GM19463 (cell line): ENCODE measurements around the gene MCF2L.
"Not testable (repeated sequence)": the region's sequence is repeated elsewhere in the genome, so short reads cannot be mapped to it uniquely, and the experiment has no call there.

Source experiments
- ATAC-seq: cut with Tn5 transposase; IDR thresholded peaks from one replicate; pipeline ENCODE4 v1.9.1; 2021; ENCODE audit warnings: mild to moderate bottlenecking, moderate library complexity; ENCODE audit not compliant: unreplicated experiment

The MCF2L gene

DNA sequence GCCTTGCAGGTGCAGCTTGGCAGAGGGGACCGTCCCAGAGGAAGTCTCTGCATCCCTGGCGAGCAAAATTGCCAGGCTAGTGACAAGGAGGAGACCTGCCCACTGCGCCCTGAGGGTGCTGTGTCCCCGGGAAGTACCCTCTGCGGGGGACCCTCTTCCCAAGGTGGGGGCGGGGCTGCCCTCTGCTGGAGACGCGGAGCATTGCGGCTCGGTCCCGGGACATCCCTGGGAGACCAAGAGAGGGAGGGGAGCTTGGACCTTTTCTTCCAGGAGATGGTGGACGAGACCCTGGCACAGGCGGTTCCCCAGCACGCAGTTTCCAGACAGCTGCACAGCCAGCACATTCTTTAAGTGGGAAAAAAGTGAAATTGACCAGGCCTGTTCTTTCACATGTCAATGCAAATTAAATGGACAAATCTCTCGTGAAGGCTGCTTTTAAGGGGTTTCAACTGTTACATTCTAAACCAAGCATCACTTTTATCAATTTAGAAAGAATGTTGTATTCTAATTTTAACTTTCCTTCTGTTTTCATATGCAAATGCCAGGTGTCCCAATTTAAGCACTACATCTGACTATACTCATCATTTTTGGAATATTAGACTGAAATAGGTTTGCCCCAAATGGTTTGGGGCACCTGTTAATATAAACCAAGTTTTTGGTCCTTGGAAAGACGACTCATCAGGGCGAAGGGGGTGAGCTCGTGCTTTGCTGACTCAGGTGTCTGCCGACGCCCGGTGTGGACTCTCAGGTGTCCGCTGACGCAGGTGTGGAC is 60.7 kb downstream of the MCF2L start:
- no peak for ATAC-seq

DNA sequence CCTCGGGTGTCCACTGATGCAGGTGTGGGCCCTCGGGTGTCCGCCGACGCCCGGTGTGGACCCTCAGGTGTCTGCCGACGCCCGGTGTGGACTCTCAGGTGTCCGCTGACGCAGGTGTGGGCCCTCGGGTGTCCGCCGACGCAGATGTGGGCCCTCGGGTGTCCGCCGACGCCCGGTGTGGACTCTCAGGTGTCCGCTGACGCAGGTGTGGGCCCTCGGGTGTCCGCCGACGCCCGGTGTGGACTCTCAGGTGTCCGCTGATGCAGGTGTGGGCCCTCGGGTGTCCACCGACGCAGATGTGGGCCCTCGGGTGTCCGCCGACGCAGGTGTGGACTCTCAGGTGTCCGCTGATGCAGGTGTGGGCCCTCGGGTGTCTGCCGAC is 61.2 kb downstream of the MCF2L start:
- ATAC-seq = not testable (repeated sequence)

DNA sequence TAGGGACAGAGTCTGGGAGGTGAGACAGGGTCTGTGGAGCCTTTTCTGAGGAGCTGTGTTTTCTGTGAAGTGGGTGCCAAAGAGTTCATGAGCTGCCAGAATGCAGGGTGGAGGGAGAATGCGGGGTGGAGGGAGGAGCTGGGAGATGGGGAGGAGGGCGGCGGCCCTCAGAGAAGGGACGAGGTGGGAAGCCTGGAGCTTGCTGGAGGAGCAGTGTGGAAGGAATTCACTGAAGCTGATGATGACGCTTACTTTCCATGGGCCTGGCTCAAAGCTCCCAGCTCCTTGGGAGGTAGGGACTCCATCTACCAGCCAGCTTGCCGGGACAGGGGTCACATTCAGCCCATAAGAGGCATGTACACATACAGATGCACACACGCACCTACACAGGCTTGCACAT is 62.5 kb downstream of the MCF2L start:
- ATAC-seq = no peak

DNA sequence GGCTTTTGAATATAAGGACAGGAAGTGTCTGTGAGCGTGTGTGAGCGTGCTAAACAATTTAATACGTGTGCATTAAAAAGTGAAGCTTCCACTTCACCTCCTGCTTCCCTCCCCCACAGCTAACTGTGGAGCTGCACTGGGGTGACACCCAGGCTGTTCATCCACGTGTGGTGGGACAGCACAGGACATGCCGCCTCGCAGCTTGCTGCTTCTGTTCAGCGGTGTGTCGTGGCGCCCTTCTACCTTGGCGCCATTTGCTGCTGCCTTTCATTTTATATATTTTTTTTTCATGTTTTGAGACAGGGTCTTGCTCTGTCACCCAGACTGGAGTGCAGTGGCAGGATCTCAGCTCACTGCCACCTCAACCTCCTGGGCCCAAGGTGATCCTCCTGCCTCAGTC is 63.3 kb downstream of the MCF2L start:
- no peak for ATAC-seq

DNA sequence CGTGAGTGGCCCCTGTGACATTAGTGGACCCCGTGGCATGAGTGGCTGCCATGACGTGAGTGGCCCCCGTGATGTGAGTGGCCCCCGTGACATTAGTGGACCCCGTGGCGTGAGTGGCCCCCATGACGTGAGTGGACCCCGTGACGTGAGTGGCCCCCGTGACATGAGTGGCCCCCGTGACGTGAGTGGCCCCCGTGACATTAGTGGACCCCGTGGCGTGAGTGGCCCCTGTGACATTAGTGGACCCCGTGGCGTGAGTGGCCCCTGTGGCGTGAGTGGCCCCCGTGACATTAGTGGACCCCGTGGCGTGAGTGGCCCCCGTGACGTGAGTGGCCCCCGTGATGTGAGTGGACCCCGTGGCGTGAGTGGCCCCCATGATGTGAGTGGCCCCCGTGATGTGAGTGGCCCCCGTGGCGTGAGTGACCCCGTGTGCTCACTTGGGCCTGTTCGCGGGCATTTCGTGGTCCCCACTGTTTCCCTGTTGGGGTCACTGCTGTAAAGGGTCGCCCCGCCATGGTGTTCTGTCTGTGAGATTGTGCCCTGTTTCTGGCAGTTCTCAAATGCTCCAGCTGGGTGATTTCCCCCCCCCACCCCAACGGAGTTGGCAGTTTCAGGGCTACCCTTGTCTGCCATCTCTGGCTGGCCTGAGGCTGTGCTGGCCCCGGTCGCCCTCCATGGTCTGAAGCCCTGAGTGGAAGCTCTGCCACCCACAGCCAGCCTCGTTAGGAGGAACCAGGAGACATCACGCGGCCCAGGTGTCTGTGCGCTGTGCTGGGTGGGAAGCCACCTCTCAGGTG is 64.2 kb downstream of the MCF2L start:
- ATAC-seq = no peak

DNA sequence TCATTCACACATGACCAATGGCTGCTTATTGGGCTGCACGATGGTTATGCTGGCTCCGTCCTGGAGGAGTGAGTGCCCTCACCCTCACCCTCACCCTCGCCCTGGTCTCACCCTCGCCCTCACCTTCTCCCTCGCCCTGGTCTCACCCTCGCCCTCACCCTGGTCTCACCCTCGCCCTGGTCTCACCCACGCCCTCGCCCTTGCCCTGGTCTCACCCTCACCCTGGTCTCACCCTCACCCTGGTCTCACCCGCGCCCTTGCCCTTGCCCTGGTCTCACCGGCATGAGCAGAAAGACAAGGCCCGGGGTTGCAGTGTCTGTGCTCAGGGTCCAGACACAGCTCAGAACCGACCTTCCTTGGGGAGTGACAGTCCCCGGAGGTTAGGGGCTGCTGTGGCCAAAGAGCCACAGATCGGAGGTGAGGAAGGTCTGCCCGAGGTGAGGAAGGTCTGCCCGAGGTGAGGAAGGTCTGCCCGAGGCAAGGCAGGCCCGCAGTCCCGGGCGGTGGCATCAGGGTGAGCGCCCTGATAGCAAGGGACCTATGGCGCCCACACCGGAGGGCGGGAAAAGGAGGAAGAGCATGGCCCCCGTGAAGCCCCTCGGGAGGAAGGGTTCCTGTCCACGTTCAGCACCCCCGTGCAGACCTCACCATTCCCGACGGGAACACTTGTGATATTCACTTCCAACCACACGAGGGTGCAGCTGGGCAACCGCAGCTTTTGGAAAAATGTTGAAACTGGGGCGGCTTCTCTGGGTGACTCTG is 65.6 kb downstream of the MCF2L start:
- ATAC-seq = no peak

DNA sequence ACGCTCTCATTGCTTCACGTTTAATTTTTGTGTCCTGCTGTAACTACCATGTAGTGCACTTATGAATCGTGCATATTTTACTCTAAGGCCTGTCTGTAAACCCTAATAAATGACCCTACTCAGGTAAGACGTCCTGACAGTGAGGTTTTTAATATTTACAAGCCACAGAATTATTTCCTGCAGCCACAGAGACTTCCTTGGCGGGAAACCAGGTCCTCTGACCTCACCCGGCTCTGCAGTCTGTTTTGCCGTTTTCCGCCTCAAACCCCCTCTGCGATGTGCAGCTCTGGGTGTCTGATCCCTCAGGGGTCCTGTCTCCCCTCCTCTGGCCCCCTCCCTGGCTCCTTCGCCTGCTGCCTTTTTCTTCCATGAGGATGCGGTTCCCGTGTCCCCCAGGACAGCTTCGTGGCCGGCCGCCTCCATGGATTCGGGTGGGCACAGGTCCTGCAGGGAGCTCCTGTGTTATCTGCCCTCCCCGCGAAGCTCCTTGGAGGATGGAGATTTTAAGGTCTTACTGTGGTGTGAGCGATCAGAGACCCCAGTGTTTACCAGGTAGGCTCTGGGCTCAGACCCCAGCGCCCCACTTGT is 66.3 kb downstream of the MCF2L start:
- no peak for ATAC-seq

DNA sequence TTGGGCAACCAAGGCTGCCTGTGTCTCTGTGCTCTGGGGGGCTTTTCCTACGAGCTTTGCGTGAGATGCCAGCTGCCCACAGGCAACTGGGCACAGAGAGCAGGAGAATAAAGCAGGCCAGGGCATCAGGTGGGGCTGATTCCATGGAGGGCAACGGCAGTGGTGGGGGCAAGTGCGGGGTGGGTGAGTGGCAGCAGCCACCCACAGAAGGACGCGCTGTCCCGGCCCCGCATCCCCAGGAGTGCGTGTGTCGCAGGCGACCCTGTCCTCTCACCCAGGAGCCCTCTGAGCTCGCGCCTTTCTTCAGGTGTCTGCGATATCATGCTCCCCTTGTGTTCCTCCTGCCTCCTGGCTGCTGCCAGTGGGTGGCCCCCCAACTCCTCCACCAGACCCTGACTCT is 67.4 kb downstream of the MCF2L start:
- ATAC-seq = no peak

DNA sequence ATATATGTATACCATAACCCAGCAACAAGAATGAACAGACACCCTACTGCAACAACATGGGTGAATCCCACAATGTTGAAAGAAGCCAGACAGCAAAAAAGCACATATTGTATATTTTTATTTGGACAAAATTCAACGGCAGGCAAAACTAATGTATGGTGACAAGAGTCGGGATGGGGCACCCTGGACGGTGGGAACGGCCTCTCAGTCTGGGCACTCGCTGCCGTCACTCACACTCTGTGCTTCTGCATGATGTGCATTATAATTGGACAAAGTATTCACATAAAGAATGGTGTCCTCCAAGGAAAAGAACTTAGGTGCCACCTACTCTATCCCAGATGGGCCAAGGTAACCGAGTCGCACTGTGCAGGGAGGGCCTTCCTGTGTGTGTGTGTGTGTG is 71.0 kb downstream of the MCF2L start:
- ATAC-seq = no peak

DNA sequence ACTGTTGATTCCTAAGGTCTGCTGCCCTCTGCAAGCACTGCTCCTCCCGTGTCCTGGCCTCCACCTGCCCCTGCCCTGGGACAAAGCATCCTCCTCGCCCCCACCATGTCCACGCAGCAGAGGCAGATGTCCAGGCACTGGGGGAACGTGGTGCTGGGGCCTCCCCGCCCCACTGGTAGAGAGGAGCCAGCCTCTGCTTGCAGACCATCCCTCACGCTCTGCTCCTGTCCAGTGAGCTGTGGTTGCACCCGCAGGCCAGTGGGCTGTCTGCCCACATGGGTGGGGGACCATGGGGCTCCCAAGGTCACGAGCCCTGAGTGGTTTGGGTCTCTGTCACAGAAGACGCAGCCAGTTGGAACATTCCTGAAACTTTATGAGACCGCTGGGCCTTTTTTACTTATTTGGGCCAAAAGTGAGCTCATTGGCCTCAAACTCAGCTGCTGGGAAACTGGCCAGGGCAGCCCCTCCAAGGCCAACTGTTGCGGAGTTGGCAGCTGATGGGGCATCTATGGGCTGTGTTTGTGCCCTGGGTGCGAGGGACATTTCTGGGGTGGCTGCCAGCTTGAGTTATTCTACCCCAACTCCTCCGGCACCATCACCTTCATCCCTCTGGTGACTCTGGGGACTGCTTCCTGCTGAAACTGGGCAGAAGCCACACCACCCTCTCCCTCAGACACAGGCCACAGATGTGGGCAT is 71.7 kb downstream of the MCF2L start:
- no peak for ATAC-seq

DNA sequence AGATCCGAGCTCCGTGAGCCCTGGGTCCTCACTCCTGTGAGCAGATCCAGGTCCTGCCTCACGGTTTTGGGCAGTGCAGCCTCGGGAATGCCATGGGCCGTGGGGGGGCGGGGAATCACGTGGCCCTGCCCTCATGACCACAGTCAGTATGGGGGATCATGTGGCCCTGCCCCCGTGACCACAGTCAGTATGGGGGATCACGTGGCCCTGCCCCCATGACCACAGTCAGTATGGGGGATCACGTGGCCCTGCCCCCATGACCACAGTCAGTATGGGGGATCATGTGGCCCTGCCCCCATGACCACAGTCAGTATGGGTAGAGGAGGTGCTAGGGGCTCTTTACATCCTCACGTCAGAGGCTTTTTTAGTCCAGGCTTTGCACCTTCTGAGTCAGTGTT is 72.3 kb downstream of the MCF2L start:
- no peak for ATAC-seq

DNA sequence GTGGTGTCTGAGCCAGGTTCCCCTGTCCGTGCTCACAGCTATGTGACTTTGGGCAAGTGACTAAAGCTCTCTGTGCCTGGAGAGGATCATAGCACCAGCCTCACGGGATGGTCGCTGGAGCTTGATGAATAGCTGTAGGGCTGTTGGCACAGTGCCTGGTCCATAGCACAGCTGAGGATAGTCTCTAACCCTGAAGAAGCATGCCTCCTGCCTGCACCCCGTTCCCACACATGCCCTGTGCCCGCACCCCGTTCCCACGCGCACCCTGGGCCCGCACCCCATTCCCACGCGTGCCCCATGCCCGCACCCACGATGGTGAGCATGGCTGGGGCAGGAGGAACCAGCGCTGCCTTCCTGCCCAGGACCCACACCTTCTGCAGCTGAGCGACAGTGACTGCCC is 72.9 kb downstream of the MCF2L start:
- ATAC-seq = no peak

DNA sequence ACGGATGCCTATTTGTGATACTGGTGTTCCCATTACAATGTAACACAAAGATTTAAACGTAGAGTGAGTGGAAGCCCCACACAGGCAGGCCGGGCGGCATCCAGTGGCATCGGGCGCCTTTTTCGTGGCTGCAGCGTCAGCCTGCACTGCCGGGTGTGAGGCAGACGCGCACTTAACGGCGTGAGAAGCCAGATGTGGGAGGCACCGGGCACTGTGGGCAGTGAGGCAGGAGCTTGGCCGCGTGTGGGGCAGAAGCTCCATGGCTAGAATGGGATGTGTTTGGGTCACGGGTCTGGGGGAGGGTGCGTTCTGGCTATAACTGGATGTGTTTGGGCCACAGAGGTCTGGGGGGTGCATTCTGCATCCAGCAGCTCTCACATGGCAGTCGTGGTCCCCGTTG is 73.4 kb downstream of the MCF2L start:
- no peak for ATAC-seq

DNA sequence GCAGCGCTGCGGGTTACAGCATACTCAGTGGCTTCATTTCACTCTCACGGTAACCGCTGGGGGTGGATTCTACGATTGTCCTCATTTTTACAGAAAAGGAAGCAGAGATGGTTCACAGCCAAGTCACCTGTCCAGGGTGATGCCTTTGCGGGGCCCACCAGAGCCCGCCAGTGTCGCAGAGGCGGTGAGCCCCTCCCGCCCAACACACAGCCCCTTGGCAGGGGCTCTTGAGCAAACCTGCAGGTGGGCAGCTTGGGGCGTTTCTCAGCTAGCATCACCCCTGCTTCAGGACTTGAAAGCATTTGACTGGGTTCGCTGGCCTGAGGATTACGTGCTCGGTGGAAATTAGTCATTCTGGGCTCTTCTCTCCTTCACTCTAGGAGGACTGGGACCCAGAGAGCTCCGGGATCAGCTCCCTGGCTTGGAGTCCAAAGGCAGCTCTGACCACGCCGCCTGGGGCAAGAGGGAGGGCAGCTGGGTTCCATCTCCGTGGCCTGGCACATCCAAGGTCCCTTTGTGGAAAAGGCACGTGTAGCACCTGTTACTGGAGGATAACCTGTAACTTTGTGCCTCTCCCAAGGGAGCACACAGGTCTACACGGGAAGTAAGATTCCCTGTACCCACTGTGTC is 74.1 kb downstream of the MCF2L start:
- ATAC-seq = no peak

DNA sequence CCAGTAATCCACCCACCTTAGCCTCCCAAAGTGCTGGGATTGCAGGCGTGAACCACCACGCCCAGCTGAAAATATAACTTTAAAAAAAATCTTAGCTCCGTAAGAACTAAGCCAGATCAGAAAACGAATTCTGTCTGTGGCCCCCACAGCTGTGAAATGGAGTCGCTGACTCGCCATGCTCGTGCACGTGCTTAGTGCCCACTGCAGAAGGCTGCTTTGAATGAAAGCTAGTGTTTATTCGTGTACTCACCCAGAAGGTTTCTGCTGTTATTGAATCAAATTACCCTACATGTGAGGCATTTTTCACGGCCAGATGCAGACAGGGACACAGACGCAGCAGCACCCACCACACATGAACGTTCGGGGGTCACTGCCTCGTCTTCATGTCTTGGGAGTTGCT is 74.9 kb downstream of the MCF2L start:
- no peak for ATAC-seq

DNA sequence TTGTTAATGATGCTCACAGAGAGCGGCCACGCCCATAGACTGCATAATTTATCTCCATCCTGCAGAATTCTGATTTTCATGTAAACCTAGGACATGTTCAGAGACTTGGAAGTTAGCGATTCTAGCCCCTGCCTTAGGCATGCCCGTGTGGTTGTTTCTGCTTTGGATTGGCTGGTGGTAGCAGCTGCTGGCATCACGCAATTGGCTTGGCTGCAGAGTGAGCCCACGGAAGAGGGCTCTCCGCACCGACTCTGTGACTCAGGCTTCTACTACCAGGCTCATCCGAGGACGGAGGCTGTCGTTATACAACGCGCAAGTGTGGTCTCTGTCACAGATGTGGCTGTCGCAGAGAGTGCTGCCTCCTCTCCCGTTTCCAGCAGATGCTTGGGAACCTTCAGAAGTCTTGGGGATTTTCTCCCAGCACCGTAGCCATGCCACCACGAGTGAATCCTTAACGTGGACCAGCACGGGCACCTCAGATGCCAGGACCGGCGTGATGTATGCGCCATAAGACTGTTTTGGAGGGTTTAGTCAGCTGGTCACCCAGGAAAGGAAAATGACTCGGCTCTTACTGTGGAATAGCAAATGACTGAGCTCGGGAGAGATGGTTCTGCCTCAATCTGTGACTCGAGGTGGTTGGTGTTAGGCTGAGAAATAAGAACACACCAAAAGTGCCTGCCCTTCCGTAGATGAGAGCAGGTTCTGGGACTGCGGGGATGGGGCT is 75.5 kb downstream of the MCF2L start:
- ATAC-seq = no peak

DNA sequence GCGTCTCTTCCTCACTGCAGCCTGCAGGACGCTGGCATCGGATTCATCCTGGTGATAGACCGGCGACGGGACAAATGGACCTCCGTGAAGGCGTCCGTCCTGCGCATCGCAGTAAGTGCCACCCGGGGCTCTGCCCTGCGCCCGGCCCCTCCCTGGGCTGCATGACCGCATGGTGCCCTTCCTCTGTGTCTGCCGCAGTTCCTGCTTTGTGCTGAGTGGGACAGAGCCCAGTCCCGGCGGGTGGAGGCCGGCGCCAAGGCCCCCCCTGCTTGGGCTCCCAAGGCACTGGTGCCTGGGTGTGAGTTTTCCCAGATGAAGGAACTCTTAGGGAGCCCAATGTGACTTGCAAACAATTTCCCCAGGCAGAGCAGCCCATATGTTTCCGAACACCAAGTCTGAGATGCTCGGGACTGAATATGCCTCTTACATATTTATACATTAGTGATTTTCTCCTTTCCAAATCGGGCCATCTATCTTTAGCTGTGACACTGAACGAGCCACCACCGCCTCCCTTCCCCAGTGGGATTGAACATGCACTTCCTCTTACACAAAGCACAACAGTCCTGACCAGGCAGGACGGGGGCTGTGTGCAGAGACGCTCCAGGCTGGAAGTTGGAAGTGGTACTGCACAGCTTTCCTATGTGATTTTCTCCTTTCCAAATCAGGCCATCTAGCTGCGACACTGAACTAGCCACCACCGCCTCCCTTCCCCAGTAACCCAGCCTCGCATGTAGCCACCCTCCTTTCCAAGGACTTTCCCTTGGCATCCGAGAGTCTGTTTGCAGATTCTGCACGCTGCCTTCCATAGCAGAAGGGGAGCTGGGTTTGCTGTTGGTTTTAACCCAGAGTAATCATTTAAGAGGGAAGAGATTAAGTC is 76.5 kb downstream of the MCF2L start:
- no peak for ATAC-seq

DNA sequence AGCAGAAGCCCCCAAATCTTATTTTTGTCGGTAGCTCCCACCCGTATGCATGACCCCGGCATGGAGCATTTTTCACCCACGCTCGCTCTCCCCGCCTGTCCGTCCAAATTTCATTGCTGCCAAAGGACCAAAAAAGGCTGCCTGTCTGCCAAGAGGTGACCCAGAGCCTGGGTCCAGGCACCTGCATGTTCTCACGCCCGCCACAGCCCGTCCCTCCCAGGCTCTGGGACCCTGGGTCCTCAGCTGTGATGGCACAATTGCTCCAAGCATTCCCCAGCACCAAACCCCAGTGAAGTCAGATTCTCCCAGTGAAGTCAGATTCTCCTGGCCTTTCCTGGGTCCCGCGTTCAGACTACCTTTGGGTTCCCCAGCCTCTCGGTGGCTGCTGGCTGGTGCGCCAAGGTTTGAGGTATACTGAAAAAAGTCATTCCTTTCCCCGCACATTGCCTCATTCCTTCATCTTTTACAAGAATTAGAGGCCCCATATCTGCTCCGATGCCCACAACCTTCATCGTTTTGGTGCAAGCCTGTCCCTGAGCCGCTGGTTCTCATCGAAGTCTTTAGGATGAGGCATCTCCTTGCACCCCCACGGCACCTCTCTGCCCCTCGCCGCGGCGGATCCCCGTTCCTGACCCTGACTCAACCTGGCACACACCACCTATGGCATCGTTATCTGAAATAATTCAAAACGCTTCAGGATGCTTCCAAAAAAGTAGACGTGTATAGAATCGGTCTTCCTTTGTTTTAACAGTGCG is 77.3 kb downstream of the MCF2L start:
- no peak for ATAC-seq
